ENCODE data around the gene RBMS2. TPM values are rescaled to one million over a fixed set of nuclear protein-coding genes. Genes with fewer than 3 reads are reported as not detected.

The RBMS2 gene
- total and polyA plus RNA-seq, 9 of the 15 experiments (the other 6 are each of a cell fraction or from before 2014, with no cell fraction given) = 0.08 to 10.5 (median 0.31) TPM

DNA sequence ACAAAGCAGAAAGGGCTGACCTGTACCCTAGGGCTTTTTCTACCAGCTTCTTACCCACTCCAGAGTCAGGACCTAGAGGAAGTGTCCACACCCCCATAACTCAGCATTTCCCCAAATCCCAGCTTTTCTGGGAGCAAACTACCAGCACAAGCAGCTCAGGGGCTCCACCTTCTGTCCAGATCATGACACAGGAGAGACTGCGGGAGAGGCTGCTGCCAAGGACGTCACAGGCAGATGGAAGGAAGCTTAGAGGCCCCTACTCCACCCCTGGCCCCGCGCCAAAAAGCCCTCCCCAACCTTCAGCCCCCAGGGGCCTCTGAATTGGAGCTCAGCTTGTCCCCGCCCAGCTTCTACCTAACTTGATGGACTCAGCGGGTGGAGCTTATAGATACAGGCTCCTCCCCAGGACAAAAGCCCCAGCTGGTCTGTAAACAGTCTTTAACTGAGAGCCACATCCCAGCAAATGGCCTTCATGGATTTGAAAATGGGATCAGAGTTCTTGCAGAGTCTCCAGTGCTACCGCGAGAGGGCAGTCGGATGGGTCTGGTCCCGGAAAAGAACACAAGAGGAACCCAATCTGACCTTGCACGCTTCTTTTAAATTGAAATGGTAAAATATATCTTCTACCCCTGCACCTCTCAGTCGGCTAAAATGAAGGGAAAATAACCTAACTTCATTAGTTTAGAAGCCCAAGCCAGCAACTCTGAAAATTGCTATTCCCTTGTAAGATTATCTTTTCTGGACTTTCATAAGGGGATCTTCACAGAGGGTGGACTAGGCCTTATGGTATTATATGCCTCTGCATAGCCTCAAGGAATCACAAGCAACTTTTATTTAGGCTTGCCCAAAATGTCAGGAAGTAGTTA is 115.3 kb downstream of the RBMS2 start (continued):
- TF ChIP-seq ZNF707 (CRISPR knock-in tag; conservative IDR thresholded peaks at IDR 0.05) = no peak
- no peak for TF ChIP-seq PTRF (tag; IDR thresholded peaks at IDR 0.05)
- TF ChIP-seq, protein P1, sequence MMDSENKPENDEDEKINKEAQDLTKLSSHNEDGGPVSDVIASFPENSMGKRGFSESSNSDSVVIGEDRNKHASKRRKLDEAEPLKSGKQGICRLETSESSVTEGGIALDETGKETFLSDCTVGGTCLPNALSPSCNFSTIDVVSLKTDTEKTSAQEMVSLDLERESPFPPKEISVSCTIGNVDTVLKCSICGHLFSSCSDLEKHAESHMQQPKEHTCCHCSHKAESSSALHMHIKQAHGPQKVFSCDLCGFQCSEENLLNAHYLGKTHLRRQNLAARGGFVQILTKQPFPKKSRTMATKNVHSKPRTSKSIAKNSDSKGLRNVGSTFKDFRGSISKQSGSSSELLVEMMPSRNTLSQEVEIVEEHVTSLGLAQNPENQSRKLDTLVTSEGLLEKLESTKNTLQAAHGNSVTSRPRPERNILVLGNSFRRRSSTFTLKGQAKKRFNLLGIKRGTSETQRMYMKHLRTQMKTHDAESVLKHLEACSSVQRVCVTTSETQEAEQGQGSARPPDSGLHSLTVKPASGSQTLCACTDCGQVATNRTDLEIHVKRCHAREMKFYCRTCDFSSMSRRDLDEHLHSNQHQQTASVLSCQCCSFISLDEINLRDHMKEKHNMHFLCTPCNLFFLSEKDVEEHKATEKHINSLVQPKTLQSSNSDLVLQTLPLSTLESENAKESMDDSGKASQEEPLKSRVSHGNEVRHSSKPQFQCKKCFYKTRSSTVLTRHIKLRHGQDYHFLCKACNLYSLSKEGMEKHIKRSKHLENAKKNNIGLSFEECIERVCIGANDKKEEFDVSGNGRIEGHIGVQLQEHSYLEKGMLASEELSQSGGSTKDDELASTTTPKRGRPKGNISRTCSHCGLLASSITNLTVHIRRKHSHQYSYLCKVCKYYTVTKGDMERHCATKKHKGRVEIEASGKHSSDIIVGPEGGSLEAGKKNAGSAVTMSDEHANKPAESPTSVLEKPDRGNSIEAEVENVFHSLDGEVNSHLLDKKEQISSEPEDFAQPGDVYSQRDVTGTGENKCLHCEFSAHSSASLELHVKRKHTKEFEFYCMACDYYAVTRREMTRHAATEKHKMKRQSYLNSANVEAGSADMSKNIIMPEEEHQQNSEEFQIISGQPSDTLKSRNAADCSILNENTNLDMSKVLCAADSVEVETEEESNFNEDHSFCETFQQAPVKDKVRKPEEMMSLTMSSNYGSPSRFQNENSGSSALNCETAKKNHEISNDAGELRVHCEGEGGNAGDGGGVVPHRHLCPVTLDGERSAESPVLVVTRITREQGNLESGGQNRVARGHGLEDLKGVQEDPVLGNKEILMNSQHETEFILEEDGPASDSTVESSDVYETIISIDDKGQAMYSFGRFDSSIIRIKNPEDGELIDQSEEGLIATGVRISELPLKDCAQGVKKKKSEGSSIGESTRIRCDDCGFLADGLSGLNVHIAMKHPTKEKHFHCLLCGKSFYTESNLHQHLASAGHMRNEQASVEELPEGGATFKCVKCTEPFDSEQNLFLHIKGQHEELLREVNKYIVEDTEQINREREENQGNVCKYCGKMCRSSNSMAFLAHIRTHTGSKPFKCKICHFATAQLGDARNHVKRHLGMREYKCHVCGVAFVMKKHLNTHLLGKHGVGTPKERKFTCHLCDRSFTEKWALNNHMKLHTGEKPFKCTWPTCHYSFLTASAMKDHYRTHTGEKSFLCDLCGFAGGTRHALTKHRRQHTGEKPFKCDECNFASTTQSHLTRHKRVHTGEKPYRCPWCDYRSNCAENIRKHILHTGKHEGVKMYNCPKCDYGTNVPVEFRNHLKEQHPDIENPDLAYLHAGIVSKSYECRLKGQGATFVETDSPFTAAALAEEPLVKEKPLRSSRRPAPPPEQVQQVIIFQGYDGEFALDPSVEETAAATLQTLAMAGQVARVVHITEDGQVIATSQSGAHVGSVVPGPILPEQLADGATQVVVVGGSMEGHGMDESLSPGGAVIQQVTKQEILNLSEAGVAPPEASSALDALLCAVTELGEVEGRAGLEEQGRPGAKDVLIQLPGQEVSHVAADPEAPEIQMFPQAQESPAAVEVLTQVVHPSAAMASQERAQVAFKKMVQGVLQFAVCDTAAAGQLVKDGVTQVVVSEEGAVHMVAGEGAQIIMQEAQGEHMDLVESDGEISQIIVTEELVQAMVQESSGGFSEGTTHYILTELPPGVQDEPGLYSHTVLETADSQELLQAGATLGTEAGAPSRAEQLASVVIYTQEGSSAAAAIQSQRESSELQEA (IDR thresholded peaks at IDR 0.05; ENCODE audit: low read depth) = no peak
- TF ChIP-seq SMAD1 (IDR thresholded peaks at IDR 0.05; ENCODE audit: low read depth, low read length, partially characterized antibody) = peak; percentile 98
- 0 out of 2 replicates have a peak, but pooled peaks have one; percentile 21 for TF ChIP-seq CTBP1 (IDR thresholded peaks at IDR 0.05; ENCODE audit: borderline replicate concordance)
- 0 out of 4 replicates have a peak, but pooled peaks of 1 of the 2 experiments have one; percentile 5 for TF ChIP-seq TRIM24 (IDR thresholded peaks at IDR 0.05)
- TF ChIP-seq KLF10 (CRISPR knock-in tag; IDR thresholded peaks at IDR 0.05) = no peak
- TF ChIP-seq ZNF589 (CRISPR knock-in tag; IDR thresholded peaks at IDR 0.05; ENCODE audit: low read depth) = no peak
- TF ChIP-seq DACH1 (IDR thresholded peaks at IDR 0.05; ENCODE audit: partially characterized antibody) = peak; percentile 97
- TF ChIP-seq, protein P2, sequence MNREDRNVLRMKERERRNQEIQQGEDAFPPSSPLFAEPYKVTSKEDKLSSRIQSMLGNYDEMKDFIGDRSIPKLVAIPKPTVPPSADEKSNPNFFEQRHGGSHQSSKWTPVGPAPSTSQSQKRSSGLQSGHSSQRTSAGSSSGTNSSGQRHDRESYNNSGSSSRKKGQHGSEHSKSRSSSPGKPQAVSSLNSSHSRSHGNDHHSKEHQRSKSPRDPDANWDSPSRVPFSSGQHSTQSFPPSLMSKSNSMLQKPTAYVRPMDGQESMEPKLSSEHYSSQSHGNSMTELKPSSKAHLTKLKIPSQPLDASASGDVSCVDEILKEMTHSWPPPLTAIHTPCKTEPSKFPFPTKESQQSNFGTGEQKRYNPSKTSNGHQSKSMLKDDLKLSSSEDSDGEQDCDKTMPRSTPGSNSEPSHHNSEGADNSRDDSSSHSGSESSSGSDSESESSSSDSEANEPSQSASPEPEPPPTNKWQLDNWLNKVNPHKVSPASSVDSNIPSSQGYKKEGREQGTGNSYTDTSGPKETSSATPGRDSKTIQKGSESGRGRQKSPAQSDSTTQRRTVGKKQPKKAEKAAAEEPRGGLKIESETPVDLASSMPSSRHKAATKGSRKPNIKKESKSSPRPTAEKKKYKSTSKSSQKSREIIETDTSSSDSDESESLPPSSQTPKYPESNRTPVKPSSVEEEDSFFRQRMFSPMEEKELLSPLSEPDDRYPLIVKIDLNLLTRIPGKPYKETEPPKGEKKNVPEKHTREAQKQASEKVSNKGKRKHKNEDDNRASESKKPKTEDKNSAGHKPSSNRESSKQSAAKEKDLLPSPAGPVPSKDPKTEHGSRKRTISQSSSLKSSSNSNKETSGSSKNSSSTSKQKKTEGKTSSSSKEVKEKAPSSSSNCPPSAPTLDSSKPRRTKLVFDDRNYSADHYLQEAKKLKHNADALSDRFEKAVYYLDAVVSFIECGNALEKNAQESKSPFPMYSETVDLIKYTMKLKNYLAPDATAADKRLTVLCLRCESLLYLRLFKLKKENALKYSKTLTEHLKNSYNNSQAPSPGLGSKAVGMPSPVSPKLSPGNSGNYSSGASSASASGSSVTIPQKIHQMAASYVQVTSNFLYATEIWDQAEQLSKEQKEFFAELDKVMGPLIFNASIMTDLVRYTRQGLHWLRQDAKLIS (CRISPR knock-in tag; IDR thresholded peaks at IDR 0.05) = peak; percentile 62
- no peak for TF ChIP-seq BRF1 (IDR thresholded peaks at IDR 0.05; ENCODE audit: borderline replicate concordance, extremely low read depth, insufficient read length)
- TF ChIP-seq RFX7 (CRISPR knock-in tag; IDR thresholded peaks at IDR 0.05) = no peak
- peak; percentile 42; the same call in 1 of the 2 replicates for TF ChIP-seq ZSCAN32 (CRISPR knock-in tag; IDR thresholded peaks at IDR 0.05)

Data from K562 (cell line).